ENCODE results near the gene EIF4G1.

GRCh38 chr3:184334470-184335158 lies 20.2 kb downstream of the EIF4G1 start:
- no peak for TF ChIP-seq CTCF (IDR thresholded peaks at IDR 0.05; ENCODE audit: insufficient read depth, low read depth, low read length)
- TF ChIP-seq EZH2 (IDR thresholded peaks at IDR 0.05; ENCODE audit: insufficient read depth, low read length), result no peak

Data from astrocyte (in vitro differentiated cells and primary cell).